ENCODE data around the gene GNG7. TPM values are rescaled to one million over a fixed set of nuclear protein-coding genes. Genes with fewer than 3 reads are reported as not detected.

GNG7 gene
- total and polyA plus RNA-seq, 10 of the 15 experiments (the other 5 are each of a cell fraction or from before 2014, with no cell fraction given): 1.9 to 13.6 (median 6.5) TPM

DNA sequence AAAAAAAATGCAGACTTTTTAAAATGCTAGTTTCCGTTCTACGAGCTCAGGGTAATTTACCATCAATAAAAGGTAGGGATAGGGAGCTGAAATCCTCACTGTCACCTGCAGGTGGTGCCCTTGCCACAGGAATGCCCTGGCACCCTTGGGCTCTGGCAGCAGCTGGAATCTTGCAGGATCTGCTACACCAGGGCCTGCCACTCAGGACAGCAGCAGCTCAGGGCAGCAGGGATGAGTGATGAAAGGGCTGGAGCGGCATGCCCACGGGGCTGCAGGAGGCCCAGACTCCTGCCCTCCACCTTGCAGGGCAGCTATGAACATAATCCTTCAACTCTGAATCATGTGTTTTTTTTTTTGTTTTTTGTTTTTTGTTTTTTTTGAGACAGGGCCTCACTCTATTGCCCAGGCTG is 54.0 kb downstream of the GNG7 start:
- H3K27ac ChIP-seq (ENCODE audit: control insufficient read depth, insufficient read depth): no peak overlapping the region
- H3K4me2 ChIP-seq (ENCODE audit: control insufficient read depth, insufficient read depth): no peak overlapping the region
- CTCF ChIA-PET: interaction anchor here (0.6 to 3.5 kb wide), 63 partner anchors 9 to 480 kb away, joined by 3 to 125 read pairs (median 5); partner anchors contain the start of genes DIRAS1, GNG7, SGTA and TIMM13
- H3K9ac ChIP-seq (ENCODE audit: control insufficient read depth, insufficient read depth, low read length): no peak overlapping the region
- H3K36me3 ChIP-seq (ENCODE audit: control insufficient read depth in 2 of 2, insufficient read depth in 2 of 2, low read length in 1 of 2): peaks cover 0 to 5% of the 10 kb centered on the region in 2 experiments; a peak in 1 of 4 replicates
- ATAC-seq (peak; percentile 95), DNase-seq (ENCODE audit: low read depth, low spot score) (peak; percentile 56), FAIRE-seq (peak; percentile 96)
- SMC1A ChIA-PET (ENCODE audit: uncharacterized antibody, unreplicated experiment): interaction anchor here (0.6 to 1.9 kb wide), 29 partner anchors 9 to 428 kb away, joined by 3 to 50 read pairs (median 4); partner anchors contain the start of genes SLC39A3 and ZNF554
- WGBS (ENCODE audit: insufficient coverage, insufficient replicate concordance, low lambda C conversion rate, missing lambda C conversion rate): 11% methylated on average over 4 of the region's 4 CpGs
- H3K4me3 ChIP-seq: no peak overlapping the region
- H3K4me1 ChIP-seq (ENCODE audit: control insufficient read depth, insufficient read depth, low read length): peaks cover 22% of the 10 kb centered on the region
- H3K27me3 ChIP-seq (replicated peaks in 1 of 2; ENCODE audit: control insufficient read depth in 2 of 2, insufficient read depth in 2 of 2, low read length in 1 of 2): no peaks in the 10 kb centered on the region
- POLR2A ChIA-PET: interaction anchor here (0.6 to 1.5 kb wide), 4 partner anchors 98 to 477 kb away, joined by 3 to 5 read pairs (median 3); partner anchors contain the start of genes GADD45B and THOP1
- RAD21 ChIA-PET (ENCODE audit: unreplicated experiment): interaction anchor here (0.5 to 2.0 kb wide), 29 partner anchors 9 to 554 kb away, joined by 3 to 45 read pairs (median 5); partner anchors contain the start of genes SGTA and THOP1
- intact Hi-C loops (cut with micrococcal nuclease; ENCODE audit: unreplicated experiment): loop anchor here (1.0 to 5.0 kb wide), 3 partner anchors 101 to 239 kb away; no protein-coding TSS in a partner anchor
- in situ Hi-C loops (cut with MboI): loop anchor here (5.0 kb wide), 2 partner anchors 99 to 239 kb away; no protein-coding TSS in a partner anchor
- no TSS peak for BruUV-seq (replicated peaks)
- no peaks in the 10 kb centered on the region for H3K9me3 ChIP-seq (replicated peaks; ENCODE audit: control insufficient read depth, insufficient read depth, low read length)
- no peak overlapping the region for H2AFZ ChIP-seq (ENCODE audit: control insufficient read depth, low read depth, low read length)
- H4K20me1 ChIP-seq (ENCODE audit: control insufficient read depth, insufficient read depth): no peaks in the 10 kb centered on the region
- H3K79me2 ChIP-seq (ENCODE audit: control insufficient read depth, insufficient read depth, low read length): no peaks in the 10 kb centered on the region
- TF ChIP-seq POLR2A (IDR thresholded peaks at IDR 0.05; ENCODE audit: low read depth, low read length): no peak
- TF ChIP-seq SP1 (IDR thresholded peaks at IDR 0.05; ENCODE audit: low read depth, low read length): no peak
- TF ChIP-seq PAX8 (IDR thresholded peaks at IDR 0.05): no peak
- TF ChIP-seq SMARCA5 (IDR thresholded peaks at IDR 0.05): peak; percentile 98
- peak; percentile 34 to 50; a peak in 3 of 4 replicates for TF ChIP-seq IKZF2 (IDR thresholded peaks at IDR 0.05)
- no peak for TF ChIP-seq POU2F2 (IDR thresholded peaks at IDR 0.05; ENCODE audit: borderline replicate concordance, low read depth, low read length)
- TF ChIP-seq ZNF384 (IDR thresholded peaks at IDR 0.05; ENCODE audit: borderline replicate concordance, low read depth, low read length): 0 out of 2 replicates have a peak, but pooled peaks have one; percentile 7
- TF ChIP-seq, protein P1, sequence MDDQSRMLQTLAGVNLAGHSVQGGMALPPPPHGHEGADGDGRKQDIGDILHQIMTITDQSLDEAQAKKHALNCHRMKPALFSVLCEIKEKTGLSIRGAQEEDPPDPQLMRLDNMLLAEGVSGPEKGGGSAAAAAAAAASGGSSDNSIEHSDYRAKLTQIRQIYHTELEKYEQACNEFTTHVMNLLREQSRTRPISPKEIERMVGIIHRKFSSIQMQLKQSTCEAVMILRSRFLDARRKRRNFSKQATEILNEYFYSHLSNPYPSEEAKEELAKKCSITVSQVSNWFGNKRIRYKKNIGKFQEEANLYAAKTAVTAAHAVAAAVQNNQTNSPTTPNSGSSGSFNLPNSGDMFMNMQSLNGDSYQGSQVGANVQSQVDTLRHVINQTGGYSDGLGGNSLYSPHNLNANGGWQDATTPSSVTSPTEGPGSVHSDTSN (IDR thresholded peaks at IDR 0.05; ENCODE audit: insufficient replicate concordance, low read depth, low read length): peak; percentile 84
- no peak for TF ChIP-seq MYC (IDR thresholded peaks at IDR 0.05; ENCODE audit: insufficient read depth, insufficient read length, insufficient replicate concordance, low read length, severe bottlenecking)
- TF ChIP-seq ZNF207 (IDR thresholded peaks at IDR 0.05; ENCODE audit: borderline replicate concordance): no peak
- TF ChIP-seq IKZF1 (conservative IDR thresholded peaks at IDR 0.05): peak; percentile 52; the same call in 1 of the 2 replicates
- no peak for TF ChIP-seq TCF7 (IDR thresholded peaks at IDR 0.05; ENCODE audit: borderline replicate concordance)
- peak; percentile 69 for TF ChIP-seq BACH1 (IDR thresholded peaks at IDR 0.05; ENCODE audit: borderline replicate concordance)
- TF ChIP-seq NBN (IDR thresholded peaks at IDR 0.05): peak; percentile 40; the same call in 1 of the 2 replicates
- no peak for TF ChIP-seq TARDBP (IDR thresholded peaks at IDR 0.05; ENCODE audit: borderline replicate concordance)
- TF ChIP-seq, protein P2, sequence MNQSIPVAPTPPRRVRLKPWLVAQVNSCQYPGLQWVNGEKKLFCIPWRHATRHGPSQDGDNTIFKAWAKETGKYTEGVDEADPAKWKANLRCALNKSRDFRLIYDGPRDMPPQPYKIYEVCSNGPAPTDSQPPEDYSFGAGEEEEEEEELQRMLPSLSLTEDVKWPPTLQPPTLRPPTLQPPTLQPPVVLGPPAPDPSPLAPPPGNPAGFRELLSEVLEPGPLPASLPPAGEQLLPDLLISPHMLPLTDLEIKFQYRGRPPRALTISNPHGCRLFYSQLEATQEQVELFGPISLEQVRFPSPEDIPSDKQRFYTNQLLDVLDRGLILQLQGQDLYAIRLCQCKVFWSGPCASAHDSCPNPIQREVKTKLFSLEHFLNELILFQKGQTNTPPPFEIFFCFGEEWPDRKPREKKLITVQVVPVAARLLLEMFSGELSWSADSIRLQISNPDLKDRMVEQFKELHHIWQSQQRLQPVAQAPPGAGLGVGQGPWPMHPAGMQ (IDR thresholded peaks at IDR 0.05; ENCODE audit: borderline replicate concordance): no peak
- TF ChIP-seq, protein P3, sequence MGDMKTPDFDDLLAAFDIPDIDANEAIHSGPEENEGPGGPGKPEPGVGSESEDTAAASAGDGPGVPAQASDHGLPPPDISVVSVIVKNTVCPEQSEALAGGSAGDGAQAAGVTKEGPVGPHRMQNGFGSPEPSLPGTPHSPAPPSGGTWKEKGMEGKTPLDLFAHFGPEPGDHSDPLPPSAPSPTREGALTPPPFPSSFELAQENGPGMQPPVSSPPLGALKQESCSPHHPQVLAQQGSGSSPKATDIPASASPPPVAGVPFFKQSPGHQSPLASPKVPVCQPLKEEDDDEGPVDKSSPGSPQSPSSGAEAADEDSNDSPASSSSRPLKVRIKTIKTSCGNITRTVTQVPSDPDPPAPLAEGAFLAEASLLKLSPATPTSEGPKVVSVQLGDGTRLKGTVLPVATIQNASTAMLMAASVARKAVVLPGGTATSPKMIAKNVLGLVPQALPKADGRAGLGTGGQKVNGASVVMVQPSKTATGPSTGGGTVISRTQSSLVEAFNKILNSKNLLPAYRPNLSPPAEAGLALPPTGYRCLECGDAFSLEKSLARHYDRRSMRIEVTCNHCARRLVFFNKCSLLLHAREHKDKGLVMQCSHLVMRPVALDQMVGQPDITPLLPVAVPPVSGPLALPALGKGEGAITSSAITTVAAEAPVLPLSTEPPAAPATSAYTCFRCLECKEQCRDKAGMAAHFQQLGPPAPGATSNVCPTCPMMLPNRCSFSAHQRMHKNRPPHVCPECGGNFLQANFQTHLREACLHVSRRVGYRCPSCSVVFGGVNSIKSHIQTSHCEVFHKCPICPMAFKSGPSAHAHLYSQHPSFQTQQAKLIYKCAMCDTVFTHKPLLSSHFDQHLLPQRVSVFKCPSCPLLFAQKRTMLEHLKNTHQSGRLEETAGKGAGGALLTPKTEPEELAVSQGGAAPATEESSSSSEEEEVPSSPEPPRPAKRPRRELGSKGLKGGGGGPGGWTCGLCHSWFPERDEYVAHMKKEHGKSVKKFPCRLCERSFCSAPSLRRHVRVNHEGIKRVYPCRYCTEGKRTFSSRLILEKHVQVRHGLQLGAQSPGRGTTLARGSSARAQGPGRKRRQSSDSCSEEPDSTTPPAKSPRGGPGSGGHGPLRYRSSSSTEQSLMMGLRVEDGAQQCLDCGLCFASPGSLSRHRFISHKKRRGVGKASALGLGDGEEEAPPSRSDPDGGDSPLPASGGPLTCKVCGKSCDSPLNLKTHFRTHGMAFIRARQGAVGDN (IDR thresholded peaks at IDR 0.05): no peak
- TF ChIP-seq YBX1 (IDR thresholded peaks at IDR 0.05): no peak
- no peak for TF ChIP-seq MTA3 (IDR thresholded peaks at IDR 0.05; ENCODE audit: borderline replicate concordance, low read length)
- peak; percentile 97 for TF ChIP-seq RAD21 (IDR thresholded peaks at IDR 0.05; ENCODE audit: insufficient read depth, low read depth, low read length)

Data from GM12878 (cell line).